H1 (cell line): ENCODE data around the gene ENO3. TPM values are rescaled to one million over a fixed set of nuclear protein-coding genes. Genes with fewer than 3 reads are reported as not detected.

Experiments used
- GTF2F1 ChIP-seq: IDR thresholded peaks from 2 replicates; pipeline ENCODE4 v1.6.1; 2012; ENCODE audit warnings: low read depth, low read length, improper control_type of control experiment, borderline replicate concordance
- HDAC2 ChIP-seq, 2 experiments: fragments of 300-600 bp in 1 of 2; sonication (generic) in 1 of 2; IDR thresholded peaks; 2 replicates each; pipeline ENCODE4 v1.6.1; 2011 to 2012; ENCODE audit warnings: low read depth in 2 of 2, low read length in 2 of 2, mild to moderate bottlenecking in 2 of 2, moderate library complexity in 2 of 2, borderline replicate concordance in 1 of 2, inconsistent platforms in 1 of 2
- SAP30 ChIP-seq: fragments of 300-600 bp; sonication (generic); IDR thresholded peaks from 2 replicates; pipeline ENCODE4 v1.7.1; 2012; ENCODE audit warnings: low read length, moderate library complexity, mild to moderate bottlenecking, inconsistent platforms; ENCODE audit not compliant: insufficient read depth, insufficient replicate concordance
- polyA plus RNA-seq, 7 experiments: library from polyadenylated mRNA; depleted of rRNA in 3 of 7; stranded (reverse) in 5 of 7; unstranded in 2 of 7; fragments of >200 nt in 5 of 7; fragments of 200-250 nt in 2 of 7; gene quantifications; 1 replicate in 5 of 7; 2 replicates in 1 of 7; 4 replicates in 1 of 7; pipeline versions ENCODE4 v1.2.1 to v1.2.3, GENCODE V29; 2011 to 2013; ENCODE audit warnings: missing spikeins in 2 of 7, mixed read lengths in 2 of 7
- total RNA-seq: library from RNA; stranded (reverse); fragmentation: NEBNext Ultra II Directional; extraction: Animal tissue kit (Norgen Biotek cat#: 25700); gene quantifications from 2 replicates; pipeline ENCODE4 v1.2.1, GENCODE V29; 2021
- TF ChIP-seq, protein P1 (sequence below): fragments of 300-600 bp; sonication (generic); IDR thresholded peaks from 2 replicates; pipeline ENCODE4 v1.7.1; 2012; ENCODE audit warnings: low read length, moderate library complexity, mild to moderate bottlenecking, inconsistent platforms; ENCODE audit not compliant: insufficient replicate concordance
- TF ChIP-seq, protein P2 (sequence below): IDR thresholded peaks from 2 replicates; pipeline ENCODE4 v1.6.1; 2012; ENCODE audit warnings: inconsistent platforms
- TF ChIP-seq, protein P3 (sequence below), 3 experiments: IDR thresholded peaks; 1 replicate in 2 of 3; 2 replicates in 1 of 3; pipeline versions ENCODE4 v1.5.1 to v1.6.1; 2011; ENCODE audit warnings: low read length in 3 of 3, mild to moderate bottlenecking in 3 of 3, inconsistent platforms in 2 of 3, low read depth in 1 of 3, moderate library complexity in 1 of 3; ENCODE audit not compliant: insufficient read depth in 1 of 3; ENCODE audit errors: control extremely low read depth in 1 of 3

ENO3 gene
- total and polyA plus RNA-seq, 2 of the 8 experiments (the other 6 are each of a cell fraction or from before 2014, with no cell fraction given): 25.0 to 25.7 TPM

DNA sequence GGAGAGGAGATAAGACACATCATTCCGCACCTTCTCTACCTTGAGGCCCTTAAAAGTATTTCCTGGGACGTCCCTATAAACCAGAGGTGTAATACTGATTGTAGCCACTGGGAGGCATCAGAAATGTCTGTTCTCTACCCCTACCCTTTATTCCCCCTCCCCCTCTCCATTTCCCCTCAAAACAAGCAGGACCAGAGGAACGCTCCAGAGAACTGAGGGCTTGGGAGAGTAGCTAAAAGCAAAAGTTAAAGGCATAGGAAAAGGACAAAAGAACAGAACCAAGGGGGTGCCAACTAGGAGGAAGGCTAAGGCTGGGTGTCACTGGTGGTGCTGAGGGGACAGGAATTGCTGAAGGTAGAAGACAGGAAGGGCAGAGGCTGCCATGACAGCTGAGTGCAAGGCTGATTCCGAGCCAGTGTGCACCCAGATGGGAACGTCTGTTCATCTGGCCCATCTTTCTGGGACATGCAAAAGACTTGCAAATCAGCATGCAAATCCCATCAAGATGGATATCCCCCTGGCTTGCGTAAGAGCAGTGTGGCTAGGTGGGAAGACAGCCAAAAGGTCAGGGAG lies 29.8 kb downstream of the ENO3 start (continued):
- TF ChIP-seq, protein P1, sequence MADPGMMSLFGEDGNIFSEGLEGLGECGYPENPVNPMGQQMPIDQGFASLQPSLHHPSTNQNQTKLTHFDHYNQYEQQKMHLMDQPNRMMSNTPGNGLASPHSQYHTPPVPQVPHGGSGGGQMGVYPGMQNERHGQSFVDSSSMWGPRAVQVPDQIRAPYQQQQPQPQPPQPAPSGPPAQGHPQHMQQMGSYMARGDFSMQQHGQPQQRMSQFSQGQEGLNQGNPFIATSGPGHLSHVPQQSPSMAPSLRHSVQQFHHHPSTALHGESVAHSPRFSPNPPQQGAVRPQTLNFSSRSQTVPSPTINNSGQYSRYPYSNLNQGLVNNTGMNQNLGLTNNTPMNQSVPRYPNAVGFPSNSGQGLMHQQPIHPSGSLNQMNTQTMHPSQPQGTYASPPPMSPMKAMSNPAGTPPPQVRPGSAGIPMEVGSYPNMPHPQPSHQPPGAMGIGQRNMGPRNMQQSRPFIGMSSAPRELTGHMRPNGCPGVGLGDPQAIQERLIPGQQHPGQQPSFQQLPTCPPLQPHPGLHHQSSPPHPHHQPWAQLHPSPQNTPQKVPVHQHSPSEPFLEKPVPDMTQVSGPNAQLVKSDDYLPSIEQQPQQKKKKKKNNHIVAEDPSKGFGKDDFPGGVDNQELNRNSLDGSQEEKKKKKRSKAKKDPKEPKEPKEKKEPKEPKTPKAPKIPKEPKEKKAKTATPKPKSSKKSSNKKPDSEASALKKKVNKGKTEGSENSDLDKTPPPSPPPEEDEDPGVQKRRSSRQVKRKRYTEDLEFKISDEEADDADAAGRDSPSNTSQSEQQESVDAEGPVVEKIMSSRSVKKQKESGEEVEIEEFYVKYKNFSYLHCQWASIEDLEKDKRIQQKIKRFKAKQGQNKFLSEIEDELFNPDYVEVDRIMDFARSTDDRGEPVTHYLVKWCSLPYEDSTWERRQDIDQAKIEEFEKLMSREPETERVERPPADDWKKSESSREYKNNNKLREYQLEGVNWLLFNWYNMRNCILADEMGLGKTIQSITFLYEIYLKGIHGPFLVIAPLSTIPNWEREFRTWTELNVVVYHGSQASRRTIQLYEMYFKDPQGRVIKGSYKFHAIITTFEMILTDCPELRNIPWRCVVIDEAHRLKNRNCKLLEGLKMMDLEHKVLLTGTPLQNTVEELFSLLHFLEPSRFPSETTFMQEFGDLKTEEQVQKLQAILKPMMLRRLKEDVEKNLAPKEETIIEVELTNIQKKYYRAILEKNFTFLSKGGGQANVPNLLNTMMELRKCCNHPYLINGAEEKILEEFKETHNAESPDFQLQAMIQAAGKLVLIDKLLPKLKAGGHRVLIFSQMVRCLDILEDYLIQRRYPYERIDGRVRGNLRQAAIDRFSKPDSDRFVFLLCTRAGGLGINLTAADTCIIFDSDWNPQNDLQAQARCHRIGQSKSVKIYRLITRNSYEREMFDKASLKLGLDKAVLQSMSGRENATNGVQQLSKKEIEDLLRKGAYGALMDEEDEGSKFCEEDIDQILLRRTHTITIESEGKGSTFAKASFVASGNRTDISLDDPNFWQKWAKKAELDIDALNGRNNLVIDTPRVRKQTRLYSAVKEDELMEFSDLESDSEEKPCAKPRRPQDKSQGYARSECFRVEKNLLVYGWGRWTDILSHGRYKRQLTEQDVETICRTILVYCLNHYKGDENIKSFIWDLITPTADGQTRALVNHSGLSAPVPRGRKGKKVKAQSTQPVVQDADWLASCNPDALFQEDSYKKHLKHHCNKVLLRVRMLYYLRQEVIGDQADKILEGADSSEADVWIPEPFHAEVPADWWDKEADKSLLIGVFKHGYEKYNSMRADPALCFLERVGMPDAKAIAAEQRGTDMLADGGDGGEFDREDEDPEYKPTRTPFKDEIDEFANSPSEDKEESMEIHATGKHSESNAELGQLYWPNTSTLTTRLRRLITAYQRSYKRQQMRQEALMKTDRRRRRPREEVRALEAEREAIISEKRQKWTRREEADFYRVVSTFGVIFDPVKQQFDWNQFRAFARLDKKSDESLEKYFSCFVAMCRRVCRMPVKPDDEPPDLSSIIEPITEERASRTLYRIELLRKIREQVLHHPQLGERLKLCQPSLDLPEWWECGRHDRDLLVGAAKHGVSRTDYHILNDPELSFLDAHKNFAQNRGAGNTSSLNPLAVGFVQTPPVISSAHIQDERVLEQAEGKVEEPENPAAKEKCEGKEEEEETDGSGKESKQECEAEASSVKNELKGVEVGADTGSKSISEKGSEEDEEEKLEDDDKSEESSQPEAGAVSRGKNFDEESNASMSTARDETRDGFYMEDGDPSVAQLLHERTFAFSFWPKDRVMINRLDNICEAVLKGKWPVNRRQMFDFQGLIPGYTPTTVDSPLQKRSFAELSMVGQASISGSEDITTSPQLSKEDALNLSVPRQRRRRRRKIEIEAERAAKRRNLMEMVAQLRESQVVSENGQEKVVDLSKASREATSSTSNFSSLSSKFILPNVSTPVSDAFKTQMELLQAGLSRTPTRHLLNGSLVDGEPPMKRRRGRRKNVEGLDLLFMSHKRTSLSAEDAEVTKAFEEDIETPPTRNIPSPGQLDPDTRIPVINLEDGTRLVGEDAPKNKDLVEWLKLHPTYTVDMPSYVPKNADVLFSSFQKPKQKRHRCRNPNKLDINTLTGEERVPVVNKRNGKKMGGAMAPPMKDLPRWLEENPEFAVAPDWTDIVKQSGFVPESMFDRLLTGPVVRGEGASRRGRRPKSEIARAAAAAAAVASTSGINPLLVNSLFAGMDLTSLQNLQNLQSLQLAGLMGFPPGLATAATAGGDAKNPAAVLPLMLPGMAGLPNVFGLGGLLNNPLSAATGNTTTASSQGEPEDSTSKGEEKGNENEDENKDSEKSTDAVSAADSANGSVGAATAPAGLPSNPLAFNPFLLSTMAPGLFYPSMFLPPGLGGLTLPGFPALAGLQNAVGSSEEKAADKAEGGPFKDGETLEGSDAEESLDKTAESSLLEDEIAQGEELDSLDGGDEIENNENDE: no peak
- TF ChIP-seq, protein P2, sequence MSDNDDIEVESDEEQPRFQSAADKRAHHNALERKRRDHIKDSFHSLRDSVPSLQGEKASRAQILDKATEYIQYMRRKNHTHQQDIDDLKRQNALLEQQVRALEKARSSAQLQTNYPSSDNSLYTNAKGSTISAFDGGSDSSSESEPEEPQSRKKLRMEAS: no peak
- TF ChIP-seq GTF2F1: no peak
- no peak for TF ChIP-seq HDAC2 (IDR thresholded peaks at IDR 0.05; ENCODE audit: borderline replicate concordance in 1 of 2, low read depth in 2 of 2, low read length in 2 of 2)
- TF ChIP-seq, protein P3, sequence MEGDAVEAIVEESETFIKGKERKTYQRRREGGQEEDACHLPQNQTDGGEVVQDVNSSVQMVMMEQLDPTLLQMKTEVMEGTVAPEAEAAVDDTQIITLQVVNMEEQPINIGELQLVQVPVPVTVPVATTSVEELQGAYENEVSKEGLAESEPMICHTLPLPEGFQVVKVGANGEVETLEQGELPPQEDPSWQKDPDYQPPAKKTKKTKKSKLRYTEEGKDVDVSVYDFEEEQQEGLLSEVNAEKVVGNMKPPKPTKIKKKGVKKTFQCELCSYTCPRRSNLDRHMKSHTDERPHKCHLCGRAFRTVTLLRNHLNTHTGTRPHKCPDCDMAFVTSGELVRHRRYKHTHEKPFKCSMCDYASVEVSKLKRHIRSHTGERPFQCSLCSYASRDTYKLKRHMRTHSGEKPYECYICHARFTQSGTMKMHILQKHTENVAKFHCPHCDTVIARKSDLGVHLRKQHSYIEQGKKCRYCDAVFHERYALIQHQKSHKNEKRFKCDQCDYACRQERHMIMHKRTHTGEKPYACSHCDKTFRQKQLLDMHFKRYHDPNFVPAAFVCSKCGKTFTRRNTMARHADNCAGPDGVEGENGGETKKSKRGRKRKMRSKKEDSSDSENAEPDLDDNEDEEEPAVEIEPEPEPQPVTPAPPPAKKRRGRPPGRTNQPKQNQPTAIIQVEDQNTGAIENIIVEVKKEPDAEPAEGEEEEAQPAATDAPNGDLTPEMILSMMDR (IDR thresholded peaks at IDR 0.05; ENCODE audit: control extremely low read depth in 1 of 3, insufficient read depth in 1 of 3, low read depth in 1 of 3, low read length in 3 of 3): peak in 2 of 3 experiments; percentile 63 to 80; a peak in 3 of 4 replicates
- TF ChIP-seq SAP30: no peak
